ENCODE results near the gene NFKB2.

The NFKB2 gene

DNA sequence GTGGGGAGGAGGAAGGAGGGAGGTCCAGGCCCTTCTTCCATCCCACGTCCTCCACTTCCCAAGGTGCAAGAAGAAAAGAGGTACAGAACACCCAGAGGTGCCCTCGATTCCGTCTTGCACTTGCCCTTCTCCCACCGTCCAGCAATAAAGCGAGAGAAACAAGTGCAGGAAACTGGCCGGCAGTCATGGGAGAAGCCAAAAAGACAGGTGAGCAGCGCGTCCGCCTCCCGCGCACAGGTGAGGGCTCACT, 54.5 kb downstream of the NFKB2 start:
- in situ Hi-C loops (cut with MboI; ENCODE audit: low sequenced_read_pairs), result no loop called here

- in situ Hi-C loops (cut with MboI; ENCODE audit: low sequenced_read_pairs), result no loop called here
Observed at GRCh38 chr10:102450374-102451104, 55.0 kb downstream of the NFKB2 start.

- in situ Hi-C loops (cut with MboI; ENCODE audit: low sequenced_read_pairs), result no loop called here
Observed at GRCh38 chr10:102451105-102451969, 55.8 kb downstream of the NFKB2 start, which contains the start of gene C10orf95. C10orf95 (minus strand) TSS chr10:102451543; CDS start chr10:102451093, 450 bp downstream.
